Embryonic facial prominence (tissue), 1 donor: ENCODE results near the gene TRIP10.

Source experiments
- DNase-seq: peaks from one replicate; pipeline ENCODE4 v3.0.0-alpha.2; 2016; ENCODE audit errors: extremely low spot score

The TRIP10 gene

GRCh38 chr19:6725513-6726231, 13.8 kb upstream of the TRIP10 start:
- DNase-seq, result no peak

- no peak for DNase-seq
Measured at GRCh38 chr19:6728346-6728745, 11.1 kb upstream of the TRIP10 start.

GRCh38 chr19:6729573-6730152, 9.8 kb upstream of the TRIP10 start:
- no peak for DNase-seq

- no peak for DNase-seq
Measured at GRCh38 chr19:6730153-6730804, 9.2 kb upstream of the TRIP10 start.

- no peak for DNase-seq
Measured at GRCh38 chr19:6730941-6731670, 8.4 kb upstream of the TRIP10 start.

GRCh38 chr19:6731822-6732221, 7.7 kb upstream of the TRIP10 start:
- no peak for DNase-seq

GRCh38 chr19:6732803-6733337, 6.6 kb upstream of the TRIP10 start:
- DNase-seq, result no peak

- DNase-seq, result no peak
Measured at GRCh38 chr19:6733338-6734095, 6.0 kb upstream of the TRIP10 start.

- no peak for DNase-seq
Measured at GRCh38 chr19:6734096-6734696, 5.3 kb upstream of the TRIP10 start.

GRCh38 chr19:6735181-6735911, 4.1 kb upstream of the TRIP10 start:
- DNase-seq, result no peak

GRCh38 chr19:6736169-6736916, 3.1 kb upstream of the TRIP10 start:
- DNase-seq, result no peak

- DNase-seq, result no peak
Measured at GRCh38 chr19:6736917-6737283, 2.6 kb upstream of the TRIP10 start.

- DNase-seq, result peak; percentile 100
Measured at GRCh38 chr19:6737284-6737872, 2.1 kb upstream of the TRIP10 start, which contains the start of gene GPR108. Gene GPR108 (minus strand): TSS chr19:6737580. CDS start chr19:6737576, 4 bp downstream.

- peak; percentile 70 for DNase-seq
Measured at GRCh38 chr19:6737873-6738786, 1.4 kb upstream of the TRIP10 start.

GRCh38 chr19:6738787-6739389, 592 bp upstream of the TRIP10 start:
- no peak for DNase-seq

GRCh38 chr19:6739883-6740588, 556 bp downstream of the TRIP10 start:
- DNase-seq, result no peak
